Transverse colon (tissue), 3 donors: Measurements from ENCODE around the gene ATG7.

Source experiments
- CTCF ChIP-seq, 5 experiments: fragments of 200-600 bp in 3 of 5; fragments of 450-650 bp in 2 of 5; sonication (generic) in 3 of 5; IDR thresholded peaks; 1 replicate in 2 of 5; 2 replicates in 3 of 5; pipeline ENCODE4 v1.5.1; 2016 to 2017; ENCODE audit warnings: antibody characterized with exemption in 5 of 5, inconsistent platforms in 3 of 5, mild to moderate bottlenecking in 2 of 5, moderate library complexity in 1 of 5
- POLR2A ChIP-seq: fragments of 450-650 bp; IDR thresholded peaks from one replicate; pipeline ENCODE4 v1.6.1; 2016; ENCODE audit warnings: antibody characterized with exemption, mild to moderate bottlenecking, moderate library complexity

DNA sequence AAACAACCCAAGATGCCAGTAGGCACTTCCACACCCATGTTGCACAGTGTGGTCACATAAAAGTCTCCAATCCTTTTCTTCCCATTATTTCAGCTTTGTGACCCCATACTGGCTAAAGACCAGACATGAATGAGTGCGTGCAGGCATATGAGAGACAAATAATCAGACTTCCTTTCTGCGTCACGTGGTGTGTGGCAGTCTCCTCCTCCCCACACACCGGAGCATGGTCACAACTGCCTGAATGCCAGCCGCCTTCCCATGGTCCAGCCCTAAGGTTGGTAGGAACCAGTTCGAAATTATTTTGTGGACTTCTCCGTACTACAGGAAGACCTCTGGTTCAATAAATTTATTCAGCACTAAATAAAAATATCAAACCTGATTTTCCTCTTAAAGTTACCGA, 306.0 kb downstream of the ATG7 start:
- TF ChIP-seq CTCF (IDR thresholded peaks at IDR 0.05) (no peak), POLR2A (no peak)
